Smooth muscle cell (in vitro differentiated cells): ENCODE measurements around the gene FBXL19. TPM values are rescaled to one million over a fixed set of nuclear protein-coding genes. Genes with fewer than 3 reads are reported as not detected.

Experiments used
- DNase-seq: peaks from one replicate; lab custom pipeline; 2025; ENCODE audit not compliant: unreplicated experiment; lab: John Stamatoyannopoulos, UW
- H2AFZ ChIP-seq: fragments of 200-600 bp; sonication (generic); 2 replicates; pipeline ENCODE4 v1.6.0; 2016; ENCODE audit warnings: antibody characterized with exemption, low read depth, mild to moderate bottlenecking
- H3F3A ChIP-seq: fragments of 200-600 bp; sonication (generic); 2 replicates; pipeline ENCODE4 v1.6.0; 2017; ENCODE audit warnings: antibody characterized with exemption, low read depth
- H3K27ac ChIP-seq: fragments of 200-600 bp; sonication (generic); 2 replicates; pipeline ENCODE4 v1.5.1; 2016; ENCODE audit warnings: low read depth, mild to moderate bottlenecking
- H3K27me3 ChIP-seq: fragments of 200-600 bp; sonication (generic); 2 replicates; pipeline ENCODE4 v1.6.1; 2016; ENCODE audit warnings: low read depth, mild to moderate bottlenecking
- H3K36me3 ChIP-seq: fragments of 200-600 bp; sonication (generic); 2 replicates; pipeline ENCODE4 v1.5.1; 2016; ENCODE audit warnings: low read depth
- H3K4me1 ChIP-seq: fragments of 200-600 bp; sonication (generic); 2 replicates; pipeline ENCODE4 v1.5.1; 2016; ENCODE audit warnings: low read depth
- H3K4me2 ChIP-seq: fragments of 200-600 bp; sonication (generic); 2 replicates; pipeline ENCODE4 v1.6.0; 2016; ENCODE audit warnings: mild to moderate bottlenecking
- H3K4me3 ChIP-seq: fragments of 200-600 bp; sonication (generic); 2 replicates; pipeline ENCODE4 v1.5.1; 2016; ENCODE audit warnings: mild to moderate bottlenecking
- H3K79me2 ChIP-seq: fragments of 200-600 bp; sonication (generic); 2 replicates; pipeline ENCODE4 v1.6.0; 2016; ENCODE audit warnings: low read depth, mild to moderate bottlenecking
- H3K9ac ChIP-seq: fragments of 200-600 bp; sonication (generic); 2 replicates; pipeline ENCODE4 v1.6.0; 2016; ENCODE audit warnings: low read depth
- H3K9me3 ChIP-seq: fragments of 200-600 bp; sonication (generic); replicated peaks from 2 replicates; pipeline ENCODE4 v1.5.1; 2016; ENCODE audit warnings: low read depth
- H4K20me1 ChIP-seq: fragments of 200-600 bp; sonication (generic); 2 replicates; pipeline ENCODE4 v1.6.0; 2016; ENCODE audit warnings: low read depth
- CTCF ChIP-seq: fragments of 200-600 bp; sonication (generic); IDR thresholded peaks from 2 replicates; pipeline ENCODE4 v1.5.1; 2017; ENCODE audit warnings: borderline replicate concordance, mild to moderate bottlenecking, antibody characterized with exemption; ENCODE audit not compliant: insufficient read depth, poor library complexity, severe bottlenecking
- WGBS: methylation state at CpG from one replicate; pipeline ENCODE4 v1.1.7; 2016; ENCODE audit warnings: low lambda C conversion rate; 5-methylcytosine and 5-hydroxymethylcytosine counted together
- polyA plus RNA-seq: library from polyadenylated mRNA; unstranded; fragments of >200 nt; fragmentation: Nextera tagmentation; extraction: Ambion mirVana; gene quantifications from 2 replicates; pipeline ENCODE4 v1.2.1, GENCODE V29; 2016
- total RNA-seq: library from RNA; depleted of rRNA; stranded (reverse); fragments of >200 nt; gene quantifications from 2 replicates; pipeline ENCODE4 v1.2.3, GENCODE V29; 2014

The FBXL19 gene
- total and polyA plus RNA-seq, 2 experiments from 2014 or later, result 1.3 to 4.5 TPM

- H3K36me3 ChIP-seq, result no peaks in the 10 kb centered on the region
- no peak overlapping the region for H3K4me3 ChIP-seq
- H3K9ac ChIP-seq, result no peak overlapping the region
- no peaks in the 10 kb centered on the region for H3K9me3 ChIP-seq
- 95% methylated on average over 29 of the region's 29 CpGs for WGBS
- H3F3A ChIP-seq, result no peaks in the 10 kb centered on the region
- H3K4me1 ChIP-seq, result peaks cover 5% of the 10 kb centered on the region
- no peak overlapping the region for H3K27ac ChIP-seq
- no peak overlapping the region for H3K4me2 ChIP-seq
- TF ChIP-seq CTCF, result no peak
- DNase-seq, result no peak
- H3K27me3 ChIP-seq, result no peaks in the 10 kb centered on the region
- H3K79me2 ChIP-seq, result no peaks in the 10 kb centered on the region
- no peaks in the 10 kb centered on the region for H4K20me1 ChIP-seq
- H2AFZ ChIP-seq, result no peak overlapping the region
These were observed 63.0 kb downstream of the FBXL19 start for GRCh38 chr16:30986129-30986991.

- WGBS, result 94% methylated on average over 30 of the region's 30 CpGs
- DNase-seq, result no peak
- no peak overlapping the region for H3K9ac ChIP-seq
- H3K27ac ChIP-seq, result no peak overlapping the region
- no peak overlapping the region for H3K4me2 ChIP-seq
- no peaks in the 10 kb centered on the region for H3K36me3 ChIP-seq
- H3K4me1 ChIP-seq, result peaks cover 5% of the 10 kb centered on the region
- no peaks in the 10 kb centered on the region for H3K79me2 ChIP-seq
- no peaks in the 10 kb centered on the region for H3F3A ChIP-seq
- H4K20me1 ChIP-seq, result no peaks in the 10 kb centered on the region
- H3K4me3 ChIP-seq, result no peak overlapping the region
- H3K27me3 ChIP-seq, result no peaks in the 10 kb centered on the region
- TF ChIP-seq CTCF, result no peak
- no peaks in the 10 kb centered on the region for H3K9me3 ChIP-seq
- no peak overlapping the region for H2AFZ ChIP-seq
These were observed 64.3 kb downstream of the FBXL19 start for GRCh38 chr16:30987581-30988190.

- Histone ChIP-seq H3K79me2 (no peaks in the 10 kb centered on the region), H3F3A (no peaks in the 10 kb centered on the region), H3K4me2 (no peak overlapping the region), H3K9ac (no peak overlapping the region), H3K27ac (no peak overlapping the region), H2AFZ (no peak overlapping the region), H3K36me3 (no peaks in the 10 kb centered on the region), H3K27me3 (no peaks in the 10 kb centered on the region), H3K4me1 (peaks cover 5% of the 10 kb centered on the region), H4K20me1 (no peaks in the 10 kb centered on the region), H3K9me3 (no peaks in the 10 kb centered on the region), H3K4me3 (no peak overlapping the region)
- no peak for TF ChIP-seq CTCF
- DNase-seq, result no peak
- WGBS, result 94% methylated on average over 15 of the region's 23 CpGs
These were observed 66.2 kb downstream of the FBXL19 start for GRCh38 chr16:30989469-30990047.
